Activated gamma-delta T cell treated with anti-CD3 and anti-CD28 coated beads, Interleukin-2, amount 50 U/mL, for 16 hours (primary cell): ENCODE results near the gene SMARCD2.
A peak's percentile ranks its signal among the peaks of the same experiment; 100 is the strongest.
"Not testable (repeated sequence)": the region's sequence is repeated elsewhere in the genome, so short reads cannot be mapped to it uniquely, and the experiment has no call there.

Experiments
- DNase-seq: peaks from one replicate; pipeline ENCODE4 v3.0.0-alpha.2; 2020; ENCODE audit warnings: low read depth

The SMARCD2 gene

DNA sequence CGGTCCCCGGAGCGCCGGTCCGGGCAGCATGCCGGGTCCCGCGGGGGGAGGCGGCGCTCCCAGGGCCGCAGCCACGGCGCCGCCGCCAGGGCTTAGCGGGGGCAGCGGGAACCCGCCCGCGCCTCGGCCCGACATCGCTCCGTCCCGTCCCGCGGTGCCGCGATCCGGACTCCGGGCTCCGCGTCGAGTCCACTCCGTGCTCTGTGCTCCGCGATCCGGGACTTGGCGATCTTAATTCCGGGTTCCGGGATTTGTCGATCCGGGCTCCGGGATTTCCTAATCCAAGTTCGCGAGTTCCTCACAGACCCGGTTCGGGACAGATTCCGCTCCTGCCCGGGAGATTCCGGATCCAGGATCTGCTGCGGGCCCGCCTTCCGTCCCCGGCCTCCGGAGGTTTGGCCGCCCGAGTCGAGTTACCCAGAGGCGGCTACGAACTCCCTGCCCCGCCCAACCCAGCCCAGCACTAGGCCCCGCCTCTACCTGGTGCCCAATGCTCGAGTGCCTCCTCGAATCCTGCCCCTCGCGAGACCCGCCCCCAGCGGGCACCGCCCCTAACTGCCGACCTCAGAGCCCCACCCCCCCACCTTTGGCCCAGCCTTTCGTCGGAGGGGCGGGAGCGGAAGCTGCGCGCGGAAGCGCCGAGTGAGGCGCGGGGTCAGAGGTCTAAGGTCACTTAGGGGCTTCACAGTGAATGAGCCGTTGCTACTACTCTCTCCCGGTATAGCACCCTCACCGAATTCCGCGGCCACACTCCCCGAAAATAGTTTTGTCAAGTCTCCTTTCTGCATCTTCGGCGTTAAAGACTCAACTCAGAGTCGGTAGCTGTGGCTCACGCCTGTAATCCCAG is at the start of gene SMARCD2:
TSS of gene SMARCD2 (minus strand) at position 146 of the 847 bp plus-strand sequence. CDS start at position 135, 11 bp downstream.
- DNase-seq: peak; percentile 99

DNA sequence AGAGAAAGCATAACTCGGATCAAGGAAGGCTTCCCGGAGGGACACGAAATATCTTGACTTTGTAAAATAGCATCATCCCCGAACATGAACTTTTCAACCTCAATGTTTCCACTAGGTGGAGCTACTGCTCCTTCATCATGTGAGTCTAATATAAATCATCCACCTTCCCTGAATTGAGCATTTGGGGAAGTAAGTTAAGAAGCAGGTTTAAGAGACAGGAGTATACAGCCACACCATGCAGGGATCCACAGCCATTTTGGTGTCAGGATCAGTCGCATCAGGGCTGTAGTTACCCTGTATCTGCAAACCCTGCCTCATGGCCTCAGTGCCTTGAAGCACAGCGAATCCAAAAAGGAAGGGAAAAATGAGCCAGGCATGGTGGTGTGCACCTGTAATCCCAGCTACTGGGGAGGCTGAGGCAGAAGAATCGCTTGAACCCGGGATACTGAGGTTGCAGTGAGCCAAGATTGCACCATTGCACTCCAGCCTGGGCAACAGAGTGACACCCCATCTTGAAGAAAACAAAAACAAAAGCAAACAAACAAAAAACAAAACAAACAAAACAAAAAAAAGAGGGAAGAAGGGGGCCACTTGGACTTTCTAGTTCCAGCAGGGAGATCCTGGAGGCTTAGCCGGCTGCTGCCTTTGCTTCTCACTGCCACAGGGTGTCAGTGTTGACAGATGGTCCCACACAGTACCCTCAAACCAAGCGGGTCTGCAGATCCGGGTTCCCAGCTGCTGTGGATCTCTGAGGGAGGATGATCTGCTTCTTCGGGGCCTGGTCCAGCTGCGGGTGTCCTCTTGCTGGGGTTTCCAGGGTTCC is 46.8 kb upstream of the SMARCD2 start:
- not testable (repeated sequence) for DNase-seq

DNA sequence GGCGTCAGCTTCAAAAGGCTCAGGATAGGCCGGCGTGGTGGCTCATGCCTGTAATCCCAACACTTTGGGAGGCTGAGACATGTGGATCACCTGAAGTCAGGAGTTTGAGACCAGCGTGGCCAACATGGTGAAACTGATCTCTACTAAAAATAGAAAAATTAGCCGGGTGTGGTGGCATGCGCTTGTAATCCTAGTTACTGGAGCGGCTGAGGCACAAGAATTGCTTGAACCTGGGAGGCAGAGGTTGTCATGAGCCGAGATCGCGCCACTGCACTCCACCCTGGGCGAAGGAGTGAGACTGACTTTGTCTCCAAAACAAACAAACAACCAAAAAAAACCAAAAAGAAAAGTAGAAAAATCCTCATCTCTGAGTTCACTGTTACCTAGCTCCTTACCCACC is 42.6 kb upstream of the SMARCD2 start:
- not testable (repeated sequence) for DNase-seq

DNA sequence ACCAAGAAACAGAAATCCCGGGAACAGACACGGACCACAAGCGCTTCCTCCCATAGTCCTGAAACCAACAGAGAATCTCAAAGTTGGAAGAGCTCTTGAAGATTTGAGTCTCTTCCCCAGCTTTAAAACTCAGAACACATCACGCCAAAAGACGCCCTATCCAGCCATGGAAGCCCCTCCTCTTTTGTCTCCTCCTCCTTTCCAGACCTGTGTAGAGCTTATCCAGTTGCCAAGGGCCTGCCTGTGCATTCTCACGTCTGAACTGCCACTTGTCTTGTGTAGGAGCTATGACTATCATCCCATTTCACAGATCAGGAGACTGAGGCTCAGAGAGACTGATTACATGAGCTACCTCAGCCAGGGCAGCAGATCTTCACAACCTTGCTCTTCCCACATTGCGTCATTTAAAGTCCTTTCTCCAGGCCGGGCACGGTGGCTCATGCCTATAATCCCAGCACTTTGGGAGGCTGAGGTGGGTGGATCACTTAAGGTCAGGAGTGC is 40.2 kb upstream of the SMARCD2 start:
- not testable (repeated sequence) for DNase-seq

DNA sequence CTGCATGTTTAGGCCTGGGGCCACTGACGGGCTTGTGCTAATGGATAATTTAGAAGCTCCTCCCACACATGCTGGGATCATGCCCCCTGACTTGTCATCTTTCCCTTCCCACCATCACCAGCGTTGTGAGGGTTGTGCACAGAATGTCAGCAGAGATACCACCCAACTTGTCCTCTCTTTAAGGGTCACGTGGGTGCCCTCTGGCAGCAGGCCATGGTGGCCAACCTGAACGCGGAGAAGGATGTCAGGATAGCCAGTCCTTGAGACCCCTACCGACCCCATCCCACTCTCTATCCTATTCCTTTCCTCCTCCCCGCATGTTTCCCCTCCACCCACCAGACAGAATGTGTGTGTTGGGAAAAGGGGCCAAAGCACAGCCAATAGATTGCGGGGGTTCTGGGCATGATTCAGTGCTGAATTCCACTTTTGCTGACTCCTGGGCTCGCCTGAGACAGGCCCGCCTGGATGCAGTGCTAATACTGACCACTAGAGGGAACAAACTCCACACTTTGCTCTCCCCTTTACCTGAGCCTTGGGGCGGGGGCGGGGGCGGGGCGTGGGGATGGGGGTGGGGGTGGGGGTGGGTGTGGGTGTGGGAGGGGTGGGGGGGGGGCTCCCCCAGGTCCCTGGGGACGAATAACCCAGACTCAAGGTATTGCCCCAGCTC is 39.6 kb upstream of the SMARCD2 start, which contains the start of gene GH2:
TSS of gene GH2 (minus strand) at position 10 of the 667 bp plus-strand sequence. CDS start 143 bp downstream, outside the sequence.
- peak; percentile 31 for DNase-seq

DNA sequence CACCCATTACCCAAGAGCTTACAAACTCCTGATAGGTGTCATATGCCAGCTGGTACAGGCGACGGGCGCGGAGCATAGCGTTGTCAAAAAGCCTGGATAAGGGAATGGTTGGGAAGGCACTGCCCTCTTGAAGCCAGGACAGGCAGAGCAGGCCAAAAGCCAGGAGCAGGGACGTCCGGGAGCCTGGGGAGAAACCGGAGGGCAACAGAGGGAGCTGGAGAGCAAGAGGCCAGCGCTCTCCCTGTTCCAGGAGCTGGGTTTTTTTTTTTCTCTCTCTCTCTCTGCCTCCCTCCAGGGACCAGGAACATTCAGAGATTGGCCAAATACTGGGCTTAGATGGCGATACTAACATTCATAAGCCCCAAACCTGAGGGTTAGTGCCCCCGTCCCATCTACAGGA is 38.9 kb upstream of the SMARCD2 start:
- not testable (repeated sequence) for DNase-seq

DNA sequence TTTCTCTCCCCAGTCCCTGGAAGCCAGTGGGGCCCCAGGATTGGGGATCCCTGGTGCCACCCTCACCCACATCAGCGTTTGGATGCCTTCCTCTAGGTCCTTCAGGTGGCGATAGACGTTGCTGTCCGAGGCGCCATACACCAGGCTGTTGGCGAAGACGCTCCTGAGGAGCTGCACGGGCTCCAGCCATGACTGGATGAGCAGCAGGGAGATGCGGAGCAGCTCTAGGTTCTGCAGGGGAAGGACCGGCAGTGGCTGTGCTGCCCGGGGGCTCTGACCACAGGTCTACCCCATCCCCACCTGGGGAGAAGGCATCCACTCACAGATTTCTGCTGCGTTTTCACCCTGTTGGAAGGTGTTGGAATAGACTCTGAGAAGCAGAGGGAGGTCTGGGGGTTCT is 38.2 kb upstream of the SMARCD2 start:
- no peak for DNase-seq

DNA sequence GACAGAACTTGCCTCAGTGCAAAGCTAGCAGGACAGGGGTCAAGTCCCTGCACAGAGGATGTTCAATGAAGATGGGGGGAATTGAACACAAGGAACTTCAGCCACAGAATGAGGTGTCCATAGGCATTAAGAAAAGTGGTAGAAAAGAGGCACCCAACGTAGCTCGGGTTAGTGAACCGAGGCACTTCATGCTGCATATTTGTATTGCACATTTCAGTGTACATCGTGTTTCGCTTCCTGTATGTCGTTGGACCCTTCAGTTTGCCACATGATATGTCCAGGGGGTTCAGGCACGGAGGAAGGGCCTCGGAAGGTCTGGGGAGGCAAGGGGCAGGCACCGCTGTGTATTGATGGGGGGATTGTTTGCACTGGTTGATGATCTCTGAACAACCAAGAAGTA is 35.9 kb upstream of the SMARCD2 start:
- not testable (repeated sequence) for DNase-seq

DNA sequence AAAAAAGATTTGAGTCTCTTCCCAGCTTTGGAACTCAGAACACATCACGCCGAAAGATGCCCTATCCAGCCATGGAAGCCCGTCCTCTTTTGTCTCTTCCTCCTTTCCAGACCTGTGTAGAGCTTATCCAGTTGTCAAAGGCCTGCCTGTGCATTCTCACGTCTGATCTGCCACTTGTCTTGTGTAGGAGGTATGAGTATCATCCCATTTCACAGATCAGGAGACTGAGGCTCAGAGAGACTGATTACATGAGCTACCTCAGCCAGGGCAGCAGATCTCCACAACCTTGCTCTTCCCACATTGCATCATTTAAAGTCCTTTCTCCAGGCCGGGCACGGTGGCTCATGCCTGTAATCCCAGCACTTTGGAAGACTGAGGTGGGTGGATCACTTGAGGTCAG is 32.2 kb upstream of the SMARCD2 start:
- not testable (repeated sequence) for DNase-seq

DNA sequence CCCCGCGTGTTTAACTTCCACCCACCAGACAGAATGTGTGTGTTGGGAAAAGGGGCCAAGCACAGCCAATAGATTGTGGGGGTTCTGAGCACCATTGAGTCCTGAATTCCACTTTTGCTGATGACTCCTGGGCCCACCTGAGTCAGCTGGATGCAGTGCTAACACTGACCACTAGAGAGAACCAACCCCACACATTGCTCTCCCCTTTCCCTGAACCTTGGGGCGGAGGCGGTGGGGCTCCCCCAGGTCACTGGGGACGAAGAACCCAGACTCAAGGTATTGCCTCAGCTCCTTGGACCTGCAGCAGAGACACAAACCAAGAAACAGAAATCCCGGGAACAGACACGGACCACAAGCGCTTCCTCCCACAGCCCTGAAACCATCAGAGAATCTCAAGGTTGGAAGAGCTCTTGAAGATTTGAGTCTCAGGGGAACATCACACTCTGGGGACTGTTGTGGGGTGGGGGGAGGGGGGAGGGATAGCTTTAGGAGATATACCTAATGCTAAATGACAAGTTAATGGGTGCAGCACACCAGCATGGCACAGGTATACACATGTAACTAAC is 31.7 kb upstream of the SMARCD2 start:
- DNase-seq: not testable (repeated sequence)

DNA sequence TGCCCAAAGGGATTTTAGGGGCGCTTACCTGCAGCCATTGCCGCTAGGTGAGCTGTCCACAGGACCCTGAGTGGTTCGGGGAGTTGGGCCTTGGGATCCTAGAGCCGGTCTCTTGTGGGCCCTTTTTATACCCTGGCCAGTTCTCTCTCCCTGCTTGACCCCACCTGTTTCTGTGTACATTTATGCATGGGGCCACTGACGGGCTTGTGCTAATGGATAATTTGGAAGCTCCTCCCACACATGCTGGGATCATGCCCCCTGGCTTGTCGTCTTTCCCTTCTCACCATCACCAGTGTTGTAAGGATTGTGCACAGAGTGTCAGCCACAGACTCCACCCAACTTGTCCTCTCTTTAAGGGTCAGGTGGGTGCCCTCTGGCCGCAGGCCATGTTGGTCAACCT is 31.1 kb upstream of the SMARCD2 start, which contains the start of gene CSH2:
TSS of gene CSH2 (minus strand) at position 101 of the 400 bp plus-strand sequence. CDS start at position 38, 63 bp downstream.
- not testable (repeated sequence) for DNase-seq

DNA sequence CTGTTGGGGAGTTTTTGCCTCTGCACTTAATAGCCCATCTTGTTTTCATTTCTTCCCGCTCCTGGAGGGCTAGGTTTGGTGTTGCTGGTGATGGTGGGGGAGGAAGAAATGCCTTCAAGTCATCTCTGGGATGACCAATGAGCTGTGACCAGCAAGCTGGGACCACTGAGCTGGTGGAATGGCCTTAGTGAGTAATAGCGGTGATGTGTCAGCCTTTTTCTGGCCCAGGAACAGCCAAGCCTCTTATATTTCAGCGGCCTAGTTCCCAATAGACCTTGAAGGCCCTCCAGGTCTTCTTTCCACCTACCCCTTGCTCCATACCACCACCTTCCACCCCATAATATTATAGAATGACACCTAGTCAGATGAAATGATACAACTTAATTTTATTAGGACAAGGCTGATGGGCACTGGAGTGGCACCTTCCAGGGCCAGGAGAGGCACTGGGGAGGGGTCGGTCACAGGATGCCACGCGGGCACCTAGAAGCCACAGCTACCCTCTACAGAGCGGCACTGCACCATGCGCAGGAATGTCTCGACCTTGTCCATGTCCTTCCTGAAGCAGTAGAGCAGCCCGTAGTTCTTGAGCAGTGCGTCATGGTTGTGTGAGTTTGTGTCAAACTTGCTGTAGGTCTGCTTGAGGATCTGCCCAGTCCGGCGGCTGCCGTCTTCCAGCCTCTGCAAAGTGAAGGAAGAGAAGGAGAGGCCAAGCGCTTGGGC is 29.3 kb upstream of the SMARCD2 start:
- DNase-seq: not testable (repeated sequence)

DNA sequence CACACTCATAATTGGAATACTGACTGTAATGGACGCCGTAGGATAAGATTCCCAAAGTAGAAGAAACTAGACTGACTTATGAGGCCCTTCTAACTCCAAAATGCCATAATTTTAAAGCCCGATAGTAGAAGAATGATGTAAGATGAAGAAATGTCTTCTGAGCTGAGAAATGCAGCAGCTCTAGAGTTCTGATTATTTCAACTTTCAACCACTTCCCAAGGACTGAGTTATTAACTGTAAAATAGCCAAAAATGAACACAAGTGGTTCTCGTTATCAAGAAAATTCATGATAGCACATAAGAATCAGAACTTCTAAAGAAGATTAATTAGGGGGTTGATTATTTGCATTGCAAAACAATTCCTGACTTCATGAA is 27.8 kb upstream of the SMARCD2 start:
- not testable (repeated sequence) for DNase-seq

DNA sequence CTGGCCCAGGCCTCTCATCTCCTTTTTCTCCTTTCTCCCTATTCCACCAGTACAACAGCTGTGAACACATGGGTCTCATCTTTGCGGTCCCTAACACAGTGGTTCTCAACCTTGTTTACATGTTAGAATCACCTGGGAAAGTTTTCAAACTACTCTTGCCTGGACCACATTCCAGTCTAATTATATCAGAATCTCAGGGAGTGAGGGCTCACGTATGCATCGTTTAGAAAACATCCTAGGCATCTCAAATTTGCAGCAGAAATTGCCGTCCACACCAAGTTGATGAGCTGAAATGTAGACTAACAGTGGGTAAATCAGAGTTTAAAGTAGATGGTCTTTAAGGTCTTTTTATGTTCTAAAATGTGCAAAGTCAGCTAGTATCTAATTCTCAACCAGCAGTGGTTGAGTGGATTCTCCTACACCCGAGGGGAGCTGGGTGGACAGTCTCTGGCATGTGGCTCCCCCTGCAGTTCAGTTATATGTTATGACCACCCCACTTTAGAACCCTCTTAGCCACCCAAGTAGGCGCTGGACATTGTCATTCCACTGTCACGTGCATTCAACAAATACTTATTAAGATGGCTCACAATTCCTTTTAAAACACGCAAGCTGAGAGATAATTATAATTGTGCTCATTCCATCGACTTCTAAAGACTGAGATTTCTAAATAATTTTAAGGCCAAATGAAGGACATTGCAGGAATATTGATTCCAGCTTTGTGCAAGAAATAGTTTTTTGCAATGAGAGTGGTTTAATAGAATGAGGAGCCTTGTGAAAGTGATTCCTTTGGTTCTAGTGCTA is 27.2 kb upstream of the SMARCD2 start:
- DNase-seq: not testable (repeated sequence)

DNA sequence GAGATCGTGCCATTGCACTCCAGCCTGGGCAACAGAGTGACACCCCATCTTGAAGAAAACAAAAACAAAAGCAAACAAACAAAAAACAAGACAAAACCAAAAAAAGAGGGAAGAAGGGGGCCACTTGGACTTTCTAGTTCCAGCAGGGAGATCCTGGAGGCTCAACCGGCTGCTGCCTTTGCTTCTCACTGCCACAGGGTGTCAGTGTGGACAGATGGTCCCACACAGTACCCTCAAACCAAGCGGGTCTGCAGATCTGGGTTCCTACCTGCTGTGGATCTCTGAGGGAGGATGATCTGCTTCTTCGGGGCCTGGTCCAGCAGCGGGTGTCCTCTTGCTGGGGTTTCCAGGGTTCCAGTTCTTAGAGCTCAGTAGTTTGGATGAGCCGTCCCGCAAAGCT is 24.1 kb upstream of the SMARCD2 start:
- not testable (repeated sequence) for DNase-seq

DNA sequence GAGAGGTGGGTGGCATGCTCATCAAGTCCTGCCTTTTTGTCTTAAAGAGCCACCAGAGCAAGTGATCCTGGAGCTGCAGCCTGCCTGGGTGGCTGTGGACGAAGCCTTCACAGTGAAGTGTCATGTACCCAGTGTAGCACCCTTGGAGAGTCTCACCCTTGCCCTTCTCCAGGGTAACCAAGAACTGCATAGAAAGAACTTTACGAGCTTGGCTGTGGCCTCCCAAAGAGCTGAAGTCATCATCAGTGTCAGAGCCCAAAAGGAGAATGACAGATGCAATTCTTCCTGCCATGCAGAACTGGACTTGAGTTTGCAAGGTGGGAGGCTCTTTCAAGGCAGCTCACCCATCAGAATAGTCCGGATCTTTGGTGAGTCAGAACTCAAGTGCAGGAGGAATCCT is 16.8 kb upstream of the SMARCD2 start:
- no peak for DNase-seq

DNA sequence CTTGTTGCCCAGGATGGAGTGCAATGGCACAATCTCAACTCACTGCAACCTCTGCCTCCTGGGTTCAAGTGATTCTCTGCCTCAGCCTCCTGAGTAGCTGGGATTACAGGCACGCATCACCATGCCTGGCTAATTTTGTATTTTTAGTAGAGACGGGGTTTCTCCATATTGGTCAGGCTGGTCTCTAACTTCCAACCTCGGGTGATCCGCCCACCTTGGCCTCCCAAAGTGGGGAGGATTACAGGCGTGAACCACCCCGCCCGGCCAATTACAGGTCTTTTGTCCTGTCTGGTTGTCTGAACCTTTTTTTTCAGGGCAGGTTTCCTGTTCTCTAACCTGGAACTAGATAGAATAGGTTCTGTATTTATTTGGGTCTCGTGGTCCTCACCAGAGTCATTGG is 13.9 kb upstream of the SMARCD2 start:
- DNase-seq: not testable (repeated sequence)

DNA sequence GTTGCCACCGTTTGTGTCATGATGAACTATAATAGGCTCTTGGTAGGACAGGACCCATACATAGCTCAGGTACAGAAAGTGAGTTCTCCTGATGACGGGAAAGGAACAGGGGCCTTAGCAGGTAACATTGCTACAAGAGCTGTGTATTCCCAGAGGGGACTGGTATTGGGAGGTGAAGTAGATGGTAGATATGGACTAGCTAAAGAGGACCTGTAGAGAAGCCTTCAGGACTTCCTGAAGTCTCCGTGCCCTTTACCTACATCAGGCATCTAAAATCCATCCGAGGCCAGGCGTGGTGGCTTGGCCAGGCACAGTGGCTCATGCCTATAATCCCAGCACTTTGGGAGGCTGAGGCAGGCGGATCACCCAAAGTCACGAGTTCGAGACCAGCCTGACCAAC is 12.7 kb upstream of the SMARCD2 start:
- DNase-seq: no peak

DNA sequence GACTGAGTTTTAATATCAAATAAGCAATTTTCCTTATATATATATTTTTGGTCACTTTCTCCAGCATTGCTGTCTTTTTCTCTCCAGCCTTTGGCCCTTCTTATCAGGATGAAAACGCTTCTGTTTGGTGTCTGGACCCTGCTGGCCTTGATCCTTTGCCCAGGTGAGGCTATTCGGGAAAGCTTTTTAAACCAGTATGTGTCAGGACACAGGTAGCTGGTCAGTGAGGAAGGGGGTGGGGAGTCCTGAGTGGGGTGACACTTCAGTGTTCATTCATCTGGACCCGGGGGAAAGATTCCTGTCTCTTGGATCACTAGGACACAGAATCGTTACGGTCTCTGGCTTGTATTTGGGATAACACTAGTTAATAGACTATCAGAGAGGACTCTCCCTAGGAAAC is 12.2 kb upstream of the SMARCD2 start:
- no peak for DNase-seq

DNA sequence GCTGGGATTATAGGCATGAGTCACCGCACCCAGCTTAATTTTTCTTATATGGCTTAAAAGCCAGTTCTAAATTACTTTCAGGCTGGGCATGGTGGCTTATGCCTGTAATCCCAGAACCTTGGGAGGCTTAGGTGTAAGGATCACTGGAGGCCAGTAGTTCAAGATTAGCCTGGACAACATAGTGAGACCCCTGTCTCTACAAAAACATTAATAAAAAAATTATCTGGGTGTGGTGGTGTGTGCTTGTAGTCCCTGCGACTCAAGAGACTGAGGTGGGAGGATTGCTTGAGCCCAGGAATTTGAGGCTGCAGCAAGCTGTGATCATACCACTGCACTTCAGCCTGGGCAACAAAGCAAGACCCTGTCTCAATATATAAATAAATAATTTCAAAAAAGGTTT is 10.8 kb upstream of the SMARCD2 start:
- DNase-seq: no peak
